Measurements from ENCODE around the gene HCN2.

The HCN2 gene

DNA sequence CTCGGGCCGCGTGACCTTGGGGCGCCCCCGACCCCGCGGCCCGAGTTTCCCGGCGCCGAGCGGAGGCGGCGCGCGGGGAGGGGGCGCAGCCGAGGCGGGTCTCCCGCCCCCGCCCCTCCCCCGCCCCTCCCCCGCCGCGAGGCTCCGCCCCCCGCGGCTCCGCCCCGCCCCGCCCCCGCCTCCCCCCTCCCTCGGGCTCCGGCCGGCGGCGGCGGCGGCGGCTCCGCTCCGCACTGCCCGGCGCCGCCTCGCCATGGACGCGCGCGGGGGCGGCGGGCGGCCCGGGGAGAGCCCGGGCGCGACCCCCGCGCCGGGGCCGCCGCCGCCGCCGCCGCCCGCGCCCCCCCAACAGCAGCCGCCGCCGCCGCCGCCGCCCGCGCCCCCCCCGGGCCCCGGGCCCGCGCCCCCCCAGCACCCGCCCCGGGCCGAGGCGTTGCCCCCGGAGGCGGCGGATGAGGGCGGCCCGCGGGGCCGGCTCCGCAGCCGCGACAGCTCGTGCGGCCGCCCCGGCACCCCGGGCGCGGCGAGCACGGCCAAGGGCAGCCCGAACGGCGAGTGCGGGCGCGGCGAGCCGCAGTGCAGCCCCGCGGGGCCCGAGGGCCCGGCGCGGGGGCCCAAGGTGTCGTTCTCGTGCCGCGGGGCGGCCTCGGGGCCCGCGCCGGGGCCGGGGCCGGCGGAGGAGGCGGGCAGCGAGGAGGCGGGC is at the start of gene HCN2:
Gene HCN2, plus strand, starts transcription at position 189 of the 703 bp plus-strand sequence. Its CDS starts 65 bp downstream, at position 254.
- DNase-seq = no peak

DNA sequence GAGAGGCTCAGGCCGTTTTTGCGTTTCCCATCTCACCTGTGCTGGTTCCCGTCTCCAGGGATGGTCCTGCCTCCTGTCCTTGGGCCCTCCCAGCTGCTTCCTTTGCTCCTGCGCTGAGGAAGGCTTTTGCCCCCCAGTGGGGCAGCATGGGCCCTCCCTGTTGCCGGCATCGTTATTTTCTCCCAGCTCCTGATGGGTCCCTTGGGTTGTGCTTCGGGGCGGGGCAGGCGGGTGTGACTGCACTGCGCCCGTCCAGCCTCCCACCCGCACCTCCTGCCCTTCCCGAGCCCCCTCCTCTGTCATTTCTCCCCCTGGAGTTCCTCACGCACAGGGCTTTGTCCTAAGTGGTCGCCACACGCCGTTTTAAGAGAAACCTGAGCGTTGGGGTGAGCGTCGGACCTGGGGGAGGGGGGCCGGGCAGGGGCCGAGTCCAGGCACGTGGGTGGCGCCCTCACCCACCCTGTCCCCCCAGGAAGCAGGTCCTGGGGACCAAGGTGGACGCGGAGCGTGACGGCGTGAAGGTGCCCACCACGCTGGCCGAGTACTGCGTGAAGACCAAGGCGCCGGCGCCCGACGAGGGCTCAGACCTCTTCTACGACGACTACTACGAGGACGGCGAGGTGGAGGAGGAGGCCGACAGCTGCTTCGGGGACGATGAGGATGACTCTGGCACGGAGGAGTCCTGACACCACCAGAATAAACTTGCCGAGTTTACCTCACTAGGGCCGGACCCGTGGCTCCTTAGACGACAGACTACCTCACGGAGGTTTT is 48.6 kb upstream of the HCN2 start:
- DNase-seq = no peak

DNA sequence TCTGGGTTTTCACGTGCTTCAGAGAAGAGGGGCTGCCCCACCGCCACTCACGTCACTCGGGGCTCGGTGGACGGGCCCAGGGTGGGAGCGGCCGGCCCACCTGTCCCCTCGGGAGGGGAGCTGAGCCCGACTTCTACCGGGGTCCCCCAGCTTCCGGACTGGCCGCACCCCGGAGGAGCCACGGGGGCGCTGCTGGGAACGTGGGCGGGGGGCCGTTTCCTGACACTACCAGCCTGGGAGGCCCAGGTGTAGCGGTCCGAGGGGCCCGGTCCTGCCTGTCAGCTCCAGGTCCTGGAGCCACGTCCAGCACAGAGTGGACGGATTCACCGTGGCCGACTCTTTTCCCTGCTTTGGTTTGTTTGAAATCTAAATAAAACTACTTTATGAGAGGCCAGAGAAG is 48.0 kb upstream of the HCN2 start:
- DNase-seq = no peak

DNA sequence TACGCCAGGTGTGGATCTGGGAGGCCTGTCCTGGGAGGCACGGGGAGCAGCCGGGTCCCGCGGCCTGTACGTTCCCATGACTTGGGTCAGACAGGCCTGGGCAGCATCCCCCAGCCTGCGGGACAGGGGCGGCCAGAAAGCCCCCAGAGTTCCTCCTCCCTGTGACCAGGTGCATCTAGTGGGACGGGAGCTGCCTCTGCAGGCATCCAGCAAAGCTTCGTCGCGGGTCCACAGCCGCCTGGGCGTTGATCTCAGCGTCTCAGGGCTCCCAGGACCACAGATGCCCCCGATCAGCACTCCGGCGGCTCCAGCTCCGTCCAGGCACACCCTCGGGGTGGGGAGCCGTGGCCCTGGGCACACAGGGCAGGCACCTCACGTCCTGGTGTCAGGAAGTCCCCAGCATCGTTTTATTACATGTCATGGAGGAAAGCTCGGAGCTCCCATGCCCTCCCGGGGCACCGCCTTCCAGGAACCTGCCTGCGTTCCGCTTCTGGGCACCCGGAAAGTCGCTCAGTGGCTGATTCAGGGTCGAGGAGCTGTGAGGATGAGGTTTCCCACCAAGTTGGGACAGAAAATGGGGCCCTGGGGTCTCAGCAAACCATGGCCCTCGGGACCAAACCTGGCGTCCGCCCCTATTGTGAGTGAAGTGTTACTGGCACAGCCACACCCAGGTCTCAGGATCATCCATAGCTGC is 47.4 kb upstream of the HCN2 start:
- no peak for DNase-seq

DNA sequence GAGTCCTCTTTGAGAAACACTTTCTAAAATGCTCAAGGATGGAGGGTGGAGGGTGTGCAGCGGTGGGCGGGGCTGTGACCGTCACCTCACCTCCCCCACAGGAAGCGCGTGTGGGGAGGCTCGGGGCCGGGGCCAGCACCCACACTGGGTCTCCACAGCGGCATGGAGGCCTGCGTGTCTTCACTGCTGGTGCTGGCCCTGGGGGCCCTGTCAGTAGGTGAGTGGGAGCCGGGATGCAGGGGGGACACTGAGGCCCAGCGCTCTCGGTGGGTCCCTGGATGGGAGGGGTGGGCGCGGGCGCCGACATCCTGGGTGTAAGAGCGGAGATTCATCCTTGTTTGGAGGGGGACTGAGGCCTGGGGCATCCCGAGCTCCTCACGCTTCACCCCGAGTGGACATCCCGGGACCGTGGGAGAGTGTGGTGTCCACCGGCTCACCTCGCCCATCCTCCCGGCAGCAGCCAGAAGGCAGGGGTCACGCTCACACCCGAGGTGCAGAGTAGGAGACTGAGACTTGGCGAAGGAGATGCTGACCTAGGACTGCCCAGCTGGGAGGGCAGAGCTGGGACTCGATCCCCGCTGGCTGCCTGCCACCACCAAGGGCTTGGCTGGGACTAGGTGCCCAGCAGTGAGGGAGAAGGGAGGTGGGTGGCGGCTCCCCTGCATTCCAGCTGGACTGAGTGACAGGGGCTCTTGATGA is 45.6 kb upstream of the HCN2 start, which contains the start of gene GZMM:
Gene GZMM, plus strand, starts transcription at position 144 of the 699 bp plus-strand sequence. Its CDS starts 19 bp downstream, at position 163.
- peak; percentile 89 for DNase-seq

DNA sequence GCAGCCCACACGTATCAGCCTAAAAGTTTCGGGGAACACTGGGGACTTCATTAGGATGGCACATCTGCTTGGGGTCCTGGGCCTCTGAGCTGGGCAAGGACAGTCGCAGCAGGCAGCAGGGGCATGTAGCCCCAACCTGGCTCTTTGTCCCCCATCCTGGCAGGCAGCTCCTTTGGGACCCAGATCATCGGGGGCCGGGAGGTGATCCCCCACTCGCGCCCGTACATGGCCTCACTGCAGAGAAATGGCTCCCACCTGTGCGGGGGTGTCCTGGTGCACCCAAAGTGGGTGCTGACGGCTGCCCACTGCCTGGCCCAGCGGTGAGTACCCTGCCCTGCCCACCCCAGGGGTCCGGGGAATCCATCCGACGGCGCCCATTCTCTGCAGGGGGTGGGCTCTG is 42.6 kb upstream of the HCN2 start:
- DNase-seq = no peak

DNA sequence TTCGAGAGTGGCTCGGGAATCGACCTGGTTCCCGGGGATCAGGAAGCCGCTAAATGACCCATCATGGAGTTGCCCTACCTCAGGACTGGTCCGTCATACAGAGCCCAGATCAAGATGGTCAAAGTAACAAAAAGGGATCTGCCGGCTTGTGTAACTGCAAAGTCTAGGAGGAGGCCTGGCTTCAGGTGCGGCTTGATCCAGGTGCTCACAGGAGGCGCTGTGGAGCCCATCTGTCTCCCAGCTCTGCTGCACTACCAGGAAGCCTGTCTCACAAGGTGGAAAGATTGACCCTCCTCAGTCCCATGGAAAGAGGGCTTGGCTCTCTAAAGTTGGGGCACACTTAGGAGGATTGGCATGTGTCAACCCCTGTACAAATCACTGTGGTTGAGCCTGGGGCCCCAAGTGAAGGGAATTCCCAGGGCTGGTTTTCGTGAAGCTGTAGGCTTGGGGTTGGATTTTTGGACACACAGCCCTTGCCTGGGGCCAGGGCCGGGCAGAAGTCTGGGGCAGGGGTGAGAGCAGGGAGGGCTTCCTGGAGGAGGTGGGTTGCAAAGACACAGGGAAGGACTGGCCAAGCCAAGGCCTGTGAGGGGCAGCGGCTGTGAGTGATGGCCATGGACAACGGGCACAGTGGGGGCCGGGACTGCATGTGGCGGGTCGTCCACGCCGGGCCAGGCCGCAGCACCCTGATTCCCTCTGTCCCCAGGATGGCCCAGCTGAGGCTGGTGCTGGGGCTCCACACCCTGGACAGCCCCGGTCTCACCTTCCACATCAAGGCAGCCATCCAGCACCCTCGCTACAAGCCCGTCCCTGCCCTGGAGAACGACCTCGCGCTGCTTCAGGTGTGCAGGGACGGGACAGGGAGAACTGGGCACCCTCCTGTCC is 41.6 kb upstream of the HCN2 start:
- no peak for DNase-seq

DNA sequence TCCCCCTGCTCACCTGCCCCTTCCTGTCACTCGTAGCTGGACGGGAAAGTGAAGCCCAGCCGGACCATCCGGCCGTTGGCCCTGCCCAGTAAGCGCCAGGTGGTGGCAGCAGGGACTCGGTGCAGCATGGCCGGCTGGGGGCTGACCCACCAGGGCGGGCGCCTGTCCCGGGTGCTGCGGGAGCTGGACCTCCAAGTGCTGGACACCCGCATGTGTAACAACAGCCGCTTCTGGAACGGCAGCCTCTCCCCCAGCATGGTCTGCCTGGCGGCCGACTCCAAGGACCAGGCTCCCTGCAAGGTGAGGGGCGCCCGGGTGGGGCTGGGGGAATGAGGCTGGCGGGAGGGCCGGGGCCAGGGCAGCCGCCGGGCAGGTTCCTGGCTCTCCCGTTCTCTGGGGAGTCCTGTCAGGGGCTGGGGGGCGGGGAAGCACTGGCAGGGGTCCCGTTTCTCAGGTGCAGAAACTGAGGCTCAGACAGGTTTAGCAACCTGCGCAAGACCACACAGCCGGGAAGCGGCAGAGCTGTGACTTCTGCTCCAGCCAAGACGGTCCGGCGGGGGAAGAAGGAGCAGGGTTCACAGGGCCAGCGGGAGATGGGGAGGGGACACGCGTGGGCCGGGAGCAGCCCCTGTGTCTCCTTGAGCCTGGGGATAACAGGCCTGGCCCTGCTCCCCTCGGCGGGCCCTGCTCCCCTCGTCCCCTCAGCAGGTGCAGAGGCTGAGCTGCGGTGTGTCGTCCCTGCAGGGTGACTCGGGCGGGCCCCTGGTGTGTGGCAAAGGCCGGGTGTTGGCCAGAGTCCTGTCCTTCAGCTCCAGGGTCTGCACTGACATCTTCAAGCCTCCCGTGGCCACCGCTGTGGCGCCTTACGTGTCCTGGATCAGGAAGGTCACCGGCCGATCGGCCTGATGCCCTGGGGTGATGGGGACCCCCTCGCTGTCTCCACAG is 40.5 kb upstream of the HCN2 start:
- no peak for DNase-seq

DNA sequence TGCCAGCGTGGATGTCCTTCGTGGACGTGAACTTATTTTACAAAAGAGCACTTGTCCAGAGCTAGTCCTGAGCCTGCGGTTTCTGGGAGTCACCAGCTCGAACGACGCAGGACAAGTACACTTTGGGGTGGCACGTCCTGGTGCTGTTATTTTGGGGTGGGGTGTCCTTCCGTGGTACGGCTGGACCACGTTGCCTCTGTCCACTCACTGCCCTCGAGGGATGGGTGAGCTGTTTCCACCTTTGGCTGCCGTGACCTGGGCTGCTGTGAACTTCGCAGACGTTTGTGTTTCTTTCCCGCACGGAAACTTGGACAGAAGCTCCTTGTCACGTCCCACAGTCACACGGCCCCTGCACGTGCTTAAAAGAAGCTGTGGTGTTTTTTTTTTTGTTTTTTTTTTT is 34.9 kb upstream of the HCN2 start:
- no peak for DNase-seq

DNA sequence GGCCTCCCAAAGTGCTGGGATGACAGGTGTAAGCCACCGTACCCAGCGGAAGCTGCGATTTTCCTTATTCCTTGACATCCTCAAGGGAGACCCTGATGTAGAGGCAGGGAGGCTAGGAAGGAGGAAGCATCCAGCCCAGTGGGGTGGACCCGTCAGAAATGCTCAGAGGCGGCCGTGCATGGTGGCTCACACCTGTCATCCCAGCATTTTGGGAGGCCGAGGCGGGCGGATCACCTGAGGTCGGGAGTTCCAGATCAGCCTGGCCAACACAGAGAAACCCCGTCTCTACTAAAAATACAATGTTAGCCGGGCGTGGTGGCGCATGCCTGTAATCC is 34.2 kb upstream of the HCN2 start:
- no peak for DNase-seq

DNA sequence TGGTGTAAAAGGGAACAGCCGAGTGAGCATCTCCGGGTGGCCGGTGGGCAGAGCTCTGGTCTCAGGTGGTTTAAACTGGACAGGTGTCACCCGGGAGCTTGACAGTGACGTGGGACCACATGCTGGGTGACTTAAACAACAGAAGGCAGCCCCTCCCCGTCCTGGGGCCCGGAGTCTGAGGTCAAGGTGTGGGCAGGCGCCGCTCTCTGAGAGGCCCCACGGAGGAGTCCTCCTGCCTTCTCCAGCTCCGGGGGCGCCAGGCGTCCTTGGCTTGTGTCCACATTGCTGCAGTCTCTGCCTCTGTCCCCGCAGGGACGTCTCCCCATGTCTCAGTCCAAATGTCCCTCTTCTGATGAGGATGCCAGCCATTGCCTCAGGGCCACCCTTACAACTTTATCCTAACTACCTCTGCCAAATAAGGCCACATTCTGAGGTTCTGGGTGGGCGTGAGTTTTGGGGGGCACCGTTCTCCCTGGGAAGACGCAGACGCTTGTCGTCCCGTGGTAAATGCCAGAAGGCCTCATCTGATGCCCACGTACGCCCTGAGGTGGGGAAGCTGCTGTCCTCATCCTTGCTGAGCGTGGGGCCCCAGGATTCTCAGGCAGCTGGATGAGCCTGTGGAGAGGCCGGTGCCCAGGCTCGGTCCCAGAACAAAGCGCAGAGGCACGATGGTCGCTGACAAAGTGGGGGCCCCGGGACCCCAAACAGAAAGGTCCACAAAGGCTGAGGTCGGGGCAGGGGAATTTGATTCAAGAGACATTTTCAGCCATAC is 32.9 kb upstream of the HCN2 start:
- no peak for DNase-seq

DNA sequence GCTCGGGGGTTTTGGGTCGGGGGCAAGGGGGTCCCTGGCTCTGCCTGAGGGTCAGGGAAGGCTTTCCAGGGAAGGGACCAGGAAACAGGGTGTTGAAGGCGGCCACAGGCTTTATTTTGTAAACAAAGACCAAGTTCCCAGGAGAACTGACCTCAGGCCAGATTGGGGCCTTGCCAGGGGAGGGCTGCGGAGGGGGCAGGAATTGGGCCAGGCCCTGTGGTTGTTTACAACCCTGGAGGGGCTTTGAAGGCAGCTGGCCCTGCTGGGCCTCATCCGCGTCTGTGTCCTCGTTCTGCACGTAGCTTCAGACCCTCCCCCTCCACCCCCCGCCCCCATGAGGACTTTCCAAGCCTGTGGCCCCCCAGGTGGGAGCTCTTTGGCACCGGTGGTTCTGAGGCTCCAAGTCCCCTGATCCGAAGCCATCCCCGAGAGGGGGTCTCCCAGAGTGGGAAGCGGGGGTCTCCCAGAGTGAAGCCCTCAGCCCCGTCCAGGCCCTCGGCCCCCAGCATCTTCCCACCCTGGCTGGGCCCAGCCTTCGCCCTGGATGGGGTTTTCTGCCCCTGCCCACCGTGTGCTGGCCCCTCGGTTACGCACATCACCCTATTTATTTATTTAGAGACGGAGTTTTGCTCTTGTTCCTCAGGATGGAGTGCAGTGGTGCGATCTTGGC is 30.8 kb upstream of the HCN2 start:
- no peak for DNase-seq

DNA sequence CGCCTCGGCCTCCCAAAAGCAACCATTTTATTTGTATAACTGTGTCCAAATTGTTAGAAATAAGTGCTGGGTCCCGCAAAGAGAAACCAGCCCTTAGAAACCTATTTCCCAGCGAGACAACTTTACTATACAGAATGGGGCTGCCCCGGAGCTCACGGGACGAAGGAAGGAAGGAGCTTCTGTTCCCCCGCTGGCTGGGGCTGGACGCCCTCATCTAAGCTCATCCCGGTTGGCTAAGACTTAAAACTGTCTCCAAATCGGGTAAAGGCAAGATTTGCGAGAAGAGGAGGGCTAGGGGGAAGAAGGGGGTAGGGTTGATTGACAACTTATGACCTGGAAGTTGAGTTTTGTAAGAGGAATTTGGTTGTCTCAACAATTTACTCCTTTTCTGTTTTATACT is 29.6 kb upstream of the HCN2 start:
- no peak for DNase-seq

DNA sequence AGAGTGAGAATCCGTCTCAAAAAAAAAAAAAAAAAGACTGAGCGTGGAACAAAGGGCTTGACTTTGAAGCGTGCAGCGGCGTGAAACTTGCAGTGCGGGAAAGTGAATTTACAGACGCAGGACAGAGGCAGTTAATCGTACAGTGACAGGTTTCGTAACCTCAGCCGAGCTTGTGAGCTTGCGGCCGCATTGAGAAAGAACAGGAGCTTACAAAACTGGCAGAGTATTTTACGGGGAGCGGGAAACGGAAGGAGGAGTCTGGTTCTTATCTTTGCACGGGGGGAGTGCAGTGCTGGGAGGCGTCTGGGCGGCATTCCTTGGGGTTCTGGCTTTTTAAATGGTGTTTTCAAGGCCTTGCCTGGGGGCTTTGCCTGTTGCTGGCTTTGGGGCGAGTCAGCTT is 23.3 kb upstream of the HCN2 start:
- no peak for DNase-seq

DNA sequence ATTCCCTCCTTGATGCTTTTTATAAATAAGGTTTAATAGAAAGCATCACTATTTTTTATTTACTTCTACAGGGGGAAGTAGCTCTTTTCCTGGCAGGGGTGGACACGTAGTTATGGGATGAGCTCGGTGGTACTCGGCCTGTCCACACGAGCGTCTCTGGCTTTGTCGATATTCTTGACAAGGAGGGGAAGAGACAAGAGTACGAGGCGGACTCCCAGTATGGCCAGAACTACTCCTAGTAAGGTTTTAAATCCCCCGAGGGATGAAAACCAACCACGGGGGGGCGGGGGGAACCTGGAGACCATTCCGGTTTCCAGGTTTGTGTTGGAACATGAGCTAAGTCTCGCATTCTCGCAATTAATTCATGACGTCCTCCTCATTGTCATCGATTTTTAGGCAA is 22.8 kb upstream of the HCN2 start:
- DNase-seq = no peak

DNA sequence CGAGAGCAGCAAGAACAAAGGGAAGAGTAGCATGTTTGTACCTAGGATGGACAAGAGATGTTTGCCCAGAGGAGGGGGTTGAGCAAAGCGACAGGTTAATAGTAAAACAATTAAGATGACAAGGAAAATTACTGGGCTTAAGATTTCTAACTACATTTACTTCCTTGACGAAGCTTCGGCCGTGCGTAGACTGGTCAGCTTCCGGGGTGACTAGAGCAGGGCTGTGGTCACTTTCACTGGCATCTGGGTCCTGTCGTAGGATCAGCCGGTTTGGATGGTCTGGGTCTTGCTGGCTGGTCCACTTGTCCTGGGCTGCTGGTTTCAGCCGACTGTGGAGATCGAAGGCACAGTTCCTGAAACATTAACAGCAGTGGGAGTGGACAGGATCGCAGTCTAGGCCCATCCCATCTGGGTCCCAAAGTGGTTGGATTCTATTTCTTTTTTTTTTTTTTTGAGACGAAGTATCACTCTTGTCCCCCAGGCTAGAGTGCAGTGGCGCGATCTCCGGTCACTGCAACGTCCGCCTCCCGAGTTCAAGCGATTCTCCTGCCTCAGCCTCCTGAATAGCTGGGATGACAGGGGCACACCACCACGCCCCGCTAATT is 22.3 kb upstream of the HCN2 start:
- DNase-seq = no peak

DNA sequence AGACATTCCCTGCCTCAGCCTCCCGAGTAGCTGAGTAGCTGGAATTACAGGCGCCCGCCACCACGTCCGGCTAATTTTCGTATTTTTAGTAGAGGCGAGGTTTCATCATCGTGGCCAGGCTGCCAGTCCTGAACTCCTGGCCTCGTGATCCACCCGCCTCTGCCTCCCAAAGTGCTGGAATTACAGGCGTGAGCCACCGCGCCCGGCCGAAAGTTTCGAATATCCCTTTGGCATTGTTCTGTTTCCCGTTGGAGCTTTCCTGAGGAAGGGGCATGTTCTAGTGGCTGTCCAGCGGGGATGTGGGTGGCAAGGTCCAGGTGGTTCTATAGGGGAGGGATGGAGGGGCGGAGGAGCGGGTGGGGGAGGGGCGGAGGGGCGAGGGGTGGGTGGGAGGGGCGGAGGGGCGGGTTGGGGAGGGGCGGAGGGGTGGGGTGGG is 19.4 kb upstream of the HCN2 start:
- no peak for DNase-seq

DNA sequence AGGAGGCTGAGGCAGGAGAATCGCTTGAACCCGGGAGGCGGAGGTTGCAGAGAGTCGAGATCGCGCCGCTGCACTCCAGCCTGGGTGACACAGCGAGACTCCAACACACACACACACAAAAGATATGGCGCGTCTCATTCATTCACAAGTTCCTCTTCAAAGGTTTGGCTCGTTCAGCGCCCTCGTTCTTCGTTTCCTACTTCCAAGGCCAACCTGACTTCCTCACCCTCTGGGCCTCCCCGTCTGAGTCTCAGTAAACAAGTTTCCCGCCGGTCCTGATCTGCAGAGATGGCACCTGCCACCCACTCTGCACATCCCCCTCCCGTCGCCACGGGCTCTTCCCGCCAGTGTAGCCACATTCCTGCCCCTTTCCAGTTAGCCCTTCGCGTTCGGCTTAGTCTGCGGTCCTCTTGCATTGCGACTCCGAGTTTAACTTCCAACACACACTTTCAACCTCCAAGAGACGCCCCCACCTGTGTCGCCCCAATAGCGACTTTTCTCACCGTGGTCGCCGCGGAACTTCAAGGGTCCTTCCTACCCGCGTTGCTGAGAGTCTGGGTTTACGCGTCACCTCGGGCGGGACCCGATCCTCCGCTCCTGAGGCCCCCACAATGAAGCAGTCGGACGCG is 18.6 kb upstream of the HCN2 start:
- DNase-seq = peak; percentile 83

DNA sequence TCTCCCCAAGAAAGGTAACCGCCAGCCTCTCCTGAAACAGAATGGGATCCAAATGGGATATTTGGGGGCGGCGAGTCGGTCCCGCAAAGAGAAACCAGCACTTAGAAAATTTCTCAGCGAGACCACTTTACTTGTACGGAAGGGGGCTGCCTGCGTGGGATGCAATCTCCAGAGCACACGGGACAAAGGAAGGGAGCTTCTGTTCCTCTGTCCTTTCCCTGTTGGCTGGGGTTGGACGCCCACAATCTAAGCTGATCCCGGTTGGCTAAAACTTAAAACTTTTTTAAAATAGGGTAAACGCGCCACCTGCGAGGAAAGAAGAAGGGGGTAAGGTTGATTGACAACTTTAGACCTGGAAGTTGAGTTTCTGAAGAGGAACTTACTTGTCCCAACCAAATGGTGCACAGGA is 18.1 kb upstream of the HCN2 start:
- DNase-seq = peak; percentile 71

All from activated effector memory CD4-positive, alpha-beta T cell treated with anti-CD3 and anti-CD28 coated beads, Interleukin-2, amount 50 U/mL, for 16 hours (primary cell).